Measurements from ENCODE around the gene CELF5. TPM values are rescaled to one million over a fixed set of nuclear protein-coding genes. Genes with fewer than 3 reads are reported as not detected.
A peak's percentile ranks its signal among the peaks of the same experiment; 100 is the strongest.

The CELF5 gene
- total and polyA plus RNA-seq, 9 donors: 0.09 to 1.6 (median 0.69) TPM

DNA sequence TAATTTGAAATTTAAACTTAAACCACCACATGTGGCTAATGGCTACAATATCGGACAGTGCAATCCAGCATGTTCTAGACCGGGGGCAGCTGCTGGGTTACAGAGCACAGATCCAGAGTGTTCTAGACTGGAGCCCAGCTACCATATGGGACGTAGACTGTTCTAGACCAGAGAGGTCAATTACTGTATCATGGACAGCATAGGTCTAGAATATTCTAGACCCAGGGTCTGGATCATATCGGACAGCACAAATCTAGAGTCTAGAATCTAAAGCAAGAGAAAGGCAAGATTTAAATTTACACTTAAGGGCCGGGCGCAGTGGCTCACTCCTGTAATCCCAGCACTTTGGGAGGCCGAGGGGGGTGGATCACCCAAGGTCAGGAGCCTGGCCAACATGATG is 37.9 kb downstream of the CELF5 start:
- 93% methylated on average over 4 of the region's 7 CpGs for WGBS (ENCODE audit: insufficient coverage)
- H3K27me3 ChIP-seq (ENCODE audit: control insufficient read depth, insufficient read depth, low read length): peaks cover 7% of the 10 kb centered on the region

DNA sequence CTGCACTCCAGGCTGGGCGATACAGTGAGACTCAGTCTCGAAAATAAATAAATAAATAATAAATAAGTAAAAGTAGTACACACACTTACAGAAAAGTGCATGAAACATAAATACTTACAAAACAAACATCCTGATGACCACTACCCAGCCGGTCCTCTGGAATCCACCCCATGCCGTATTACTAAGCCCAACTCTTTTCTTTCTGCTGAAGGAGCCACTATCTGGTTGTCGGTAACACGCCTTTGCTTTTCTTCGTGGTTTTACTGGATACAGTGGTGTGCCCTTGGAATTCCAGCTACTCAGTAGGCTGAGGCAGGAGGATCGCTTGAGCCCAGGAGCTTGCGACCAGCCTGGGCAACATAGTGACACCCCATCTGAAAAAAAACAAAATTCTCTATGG is 39.4 kb downstream of the CELF5 start:
- H3K27me3 ChIP-seq (ENCODE audit: control insufficient read depth, insufficient read depth, low read length): peaks cover 15% of the 10 kb centered on the region
- 96% methylated on average over 5 of the region's 9 CpGs for WGBS (ENCODE audit: insufficient coverage)
- no peak for DNase-seq

More for the DNA sequence above, 37.9 kb downstream of the CELF5 start:
- no peak overlapping the region for H3K4me3 ChIP-seq (ENCODE audit: low read length)
- no peaks in the 10 kb centered on the region for H3K36me3 ChIP-seq (ENCODE audit: control insufficient read depth, insufficient read depth, low read length)
- peaks cover 1% of the 10 kb centered on the region for H3K4me1 ChIP-seq (ENCODE audit: control insufficient read depth, insufficient read depth, low read length)
- H3K9me3 ChIP-seq (replicated peaks; ENCODE audit: control insufficient read depth, low read depth, low read length): no peaks in the 10 kb centered on the region
- no peak for DNase-seq
- H3K27ac ChIP-seq (ENCODE audit: low read length): no peak overlapping the region

GRCh38 chr19:3265432-3265831 is 41.0 kb downstream of the CELF5 start:
- H3K4me1 ChIP-seq (ENCODE audit: control insufficient read depth, insufficient read depth, low read length): peaks cover 3% of the 10 kb centered on the region
- no peaks in the 10 kb centered on the region for H3K36me3 ChIP-seq (ENCODE audit: control insufficient read depth, insufficient read depth, low read length)
- WGBS (ENCODE audit: insufficient coverage): 40% methylated on average over 2 of the region's 6 CpGs
- H3K4me3 ChIP-seq (ENCODE audit: low read length): no peak overlapping the region
- H3K9me3 ChIP-seq (replicated peaks; ENCODE audit: control insufficient read depth, low read depth, low read length): no peaks in the 10 kb centered on the region
- peaks cover 29% of the 10 kb centered on the region for H3K27me3 ChIP-seq (ENCODE audit: control insufficient read depth, insufficient read depth, low read length)
- no peak overlapping the region for H3K27ac ChIP-seq (ENCODE audit: low read length)
- no peak for DNase-seq

More for the DNA sequence above, 39.4 kb downstream of the CELF5 start:
- H3K9me3 ChIP-seq (replicated peaks; ENCODE audit: control insufficient read depth, low read depth, low read length): no peaks in the 10 kb centered on the region
- no peak overlapping the region for H3K4me3 ChIP-seq (ENCODE audit: low read length)
- no peak overlapping the region for H3K27ac ChIP-seq (ENCODE audit: low read length)
- H3K36me3 ChIP-seq (ENCODE audit: control insufficient read depth, insufficient read depth, low read length): no peaks in the 10 kb centered on the region
- peaks cover 3% of the 10 kb centered on the region for H3K4me1 ChIP-seq (ENCODE audit: control insufficient read depth, insufficient read depth, low read length)

- no peaks in the 10 kb centered on the region for H3K36me3 ChIP-seq (ENCODE audit: control insufficient read depth, insufficient read depth, low read length)
- H3K27ac ChIP-seq (ENCODE audit: low read length): no peak overlapping the region
- no peak overlapping the region for H3K4me3 ChIP-seq (ENCODE audit: low read length)
- H3K27me3 ChIP-seq (ENCODE audit: control insufficient read depth, insufficient read depth, low read length): peaks cover 33% of the 10 kb centered on the region
- no peak for DNase-seq
- no peaks in the 10 kb centered on the region for H3K9me3 ChIP-seq (replicated peaks; ENCODE audit: control insufficient read depth, low read depth, low read length)
- WGBS (ENCODE audit: insufficient coverage): 83% methylated on average over 8 of the region's 19 CpGs
- H3K4me1 ChIP-seq (ENCODE audit: control insufficient read depth, insufficient read depth, low read length): peaks cover 3% of the 10 kb centered on the region
These were observed 41.7 kb downstream of the CELF5 start for GRCh38 chr19:3266092-3266693.

DNA sequence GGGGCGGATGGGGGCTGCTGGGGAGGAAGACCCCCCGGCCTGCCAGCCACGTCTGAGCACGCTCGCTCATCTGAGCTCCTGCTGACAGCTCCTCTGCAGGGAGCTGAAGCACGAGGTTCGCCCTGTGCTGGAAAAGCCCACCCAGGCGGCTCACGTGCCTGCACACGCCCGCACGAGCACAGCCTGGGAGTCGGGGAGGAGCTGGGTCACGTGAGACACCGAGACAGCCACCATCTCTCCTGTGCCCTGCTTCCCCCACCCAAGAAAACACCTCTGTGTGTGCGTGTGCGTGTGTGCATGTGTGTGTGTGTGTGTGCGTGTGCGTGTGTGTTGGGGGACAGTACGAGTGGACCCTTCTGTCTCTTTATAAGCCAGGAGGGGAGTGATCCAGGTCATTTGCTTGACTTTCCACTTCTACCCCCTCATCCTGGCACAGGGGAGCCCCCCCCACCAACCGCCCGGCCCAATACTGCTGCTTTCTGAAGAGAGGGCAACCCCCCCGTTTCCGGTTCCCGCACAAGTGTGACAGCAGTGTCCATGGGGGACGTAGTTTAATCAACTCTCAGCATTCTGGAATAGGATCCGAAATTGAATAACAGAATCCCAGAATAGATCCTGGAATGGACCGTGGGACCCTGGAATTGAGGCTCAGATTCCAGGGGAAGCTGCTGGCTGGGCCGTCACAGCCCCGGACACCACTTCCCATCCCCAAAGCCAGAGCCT is 42.5 kb downstream of the CELF5 start:
- WGBS (ENCODE audit: insufficient coverage): 35% methylated on average over 16 of the region's 30 CpGs
- peak; percentile 61 for DNase-seq
- Histone ChIP-seq H3K27me3 (ENCODE audit: control insufficient read depth, insufficient read depth, low read length) (peaks cover 38% of the 10 kb centered on the region), H3K27ac (ENCODE audit: low read length) (no peak overlapping the region), H3K36me3 (ENCODE audit: control insufficient read depth, insufficient read depth, low read length) (no peaks in the 10 kb centered on the region), H3K9me3 (replicated peaks; ENCODE audit: control insufficient read depth, low read depth, low read length) (no peaks in the 10 kb centered on the region), H3K4me1 (ENCODE audit: control insufficient read depth, insufficient read depth, low read length) (peaks cover 3% of the 10 kb centered on the region), H3K4me3 (ENCODE audit: low read length) (no peak overlapping the region)

- WGBS (ENCODE audit: insufficient coverage): 88% methylated on average over 14 of the region's 15 CpGs
These were observed 43.9 kb downstream of the CELF5 start for GRCh38 chr19:3268326-3268725.

DNA sequence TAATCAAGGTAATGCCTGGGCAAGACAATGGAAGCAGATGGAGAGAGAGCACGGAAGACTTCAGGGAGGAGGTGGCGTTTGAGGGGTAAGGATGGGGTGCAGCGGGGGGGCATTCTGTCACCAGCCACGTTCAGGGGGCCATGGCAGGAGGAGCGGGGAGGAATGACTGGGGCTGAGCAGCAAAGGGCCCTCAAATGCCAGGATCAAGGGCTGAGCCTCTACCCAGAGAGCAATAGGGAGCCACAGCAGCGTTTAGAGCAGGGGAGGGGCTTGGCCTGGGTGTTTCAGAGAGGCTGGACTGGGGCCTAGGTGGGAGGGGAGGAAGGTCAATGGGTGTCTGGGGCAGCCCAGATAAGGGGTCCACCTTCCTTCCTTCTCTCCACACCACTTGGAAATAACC is 44.3 kb downstream of the CELF5 start:
- Histone ChIP-seq H3K36me3 (ENCODE audit: control insufficient read depth, insufficient read depth, low read length) (no peaks in the 10 kb centered on the region), H3K9me3 (replicated peaks; ENCODE audit: control insufficient read depth, low read depth, low read length) (peaks cover 6% of the 10 kb centered on the region), H3K4me1 (ENCODE audit: control insufficient read depth, insufficient read depth, low read length) (peaks cover 3% of the 10 kb centered on the region), H3K4me3 (ENCODE audit: low read length) (no peak overlapping the region), H3K27me3 (ENCODE audit: control insufficient read depth, insufficient read depth, low read length) (peaks cover 51% of the 10 kb centered on the region), H3K27ac (ENCODE audit: low read length) (no peak overlapping the region)
- WGBS (ENCODE audit: insufficient coverage): 80% methylated on average over 5 of the region's 6 CpGs
- DNase-seq: no peak

More at GRCh38 chr19:3268326-3268725, 43.9 kb downstream of the CELF5 start:
- Histone ChIP-seq H3K4me1 (ENCODE audit: control insufficient read depth, insufficient read depth, low read length) (peaks cover 3% of the 10 kb centered on the region), H3K36me3 (ENCODE audit: control insufficient read depth, insufficient read depth, low read length) (no peaks in the 10 kb centered on the region), H3K4me3 (ENCODE audit: low read length) (no peak overlapping the region), H3K27ac (ENCODE audit: low read length) (no peak overlapping the region), H3K27me3 (ENCODE audit: control insufficient read depth, insufficient read depth, low read length) (peaks cover 47% of the 10 kb centered on the region), H3K9me3 (replicated peaks; ENCODE audit: control insufficient read depth, low read depth, low read length) (peaks cover 6% of the 10 kb centered on the region)
- DNase-seq: no peak

GRCh38 chr19:3269916-3270671 is 45.6 kb downstream of the CELF5 start:
- peak; percentile 58 for DNase-seq
- Histone ChIP-seq H3K4me1 (ENCODE audit: control insufficient read depth, insufficient read depth, low read length) (peaks cover 3% of the 10 kb centered on the region), H3K27ac (ENCODE audit: low read length) (no peak overlapping the region), H3K27me3 (ENCODE audit: control insufficient read depth, insufficient read depth, low read length) (peaks cover 64% of the 10 kb centered on the region), H3K9me3 (replicated peaks; ENCODE audit: control insufficient read depth, low read depth, low read length) (peaks cover 6% of the 10 kb centered on the region), H3K36me3 (ENCODE audit: control insufficient read depth, insufficient read depth, low read length) (no peaks in the 10 kb centered on the region), H3K4me3 (ENCODE audit: low read length) (no peak overlapping the region)
- 6% methylated on average over 36 of the region's 47 CpGs for WGBS (ENCODE audit: insufficient coverage)

DNA sequence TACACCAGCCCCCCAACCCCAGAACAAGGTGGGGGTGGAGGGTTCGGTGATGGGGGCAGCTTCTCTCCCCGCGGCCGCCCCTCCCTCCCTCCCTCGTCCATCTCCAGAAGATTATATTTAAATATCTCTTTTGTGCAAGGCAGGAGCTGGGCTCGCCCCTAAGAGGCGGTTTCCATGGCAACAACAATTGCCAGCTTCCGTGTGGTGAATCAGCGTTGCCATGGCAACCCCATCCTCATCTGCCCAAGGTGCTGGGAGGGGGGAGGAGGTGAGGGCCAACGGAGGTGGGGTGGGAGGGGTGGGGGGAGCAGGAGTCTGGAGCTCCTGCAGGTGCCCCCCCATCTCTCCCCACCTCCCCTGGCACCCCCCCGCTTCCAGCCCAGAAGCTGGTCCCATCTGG is 46.4 kb downstream of the CELF5 start:
- Histone ChIP-seq H3K4me3 (ENCODE audit: low read length) (no peak overlapping the region), H3K36me3 (ENCODE audit: control insufficient read depth, insufficient read depth, low read length) (no peaks in the 10 kb centered on the region), H3K27me3 (ENCODE audit: control insufficient read depth, insufficient read depth, low read length) (peaks cover 69% of the 10 kb centered on the region), H3K4me1 (ENCODE audit: control insufficient read depth, insufficient read depth, low read length) (peaks cover 5% of the 10 kb centered on the region), H3K9me3 (replicated peaks; ENCODE audit: control insufficient read depth, low read depth, low read length) (peaks cover 6% of the 10 kb centered on the region), H3K27ac (ENCODE audit: low read length) (no peak overlapping the region)
- no CpG with 5 or more reads among the region's 11 CpGs for WGBS (ENCODE audit: insufficient coverage)
- peak; percentile 32 for DNase-seq

- H3K4me1 ChIP-seq (ENCODE audit: control insufficient read depth, insufficient read depth, low read length): peaks cover 3% of the 10 kb centered on the region
- peak; percentile 48 for DNase-seq
- H3K27me3 ChIP-seq (ENCODE audit: control insufficient read depth, insufficient read depth, low read length): peaks cover 65% of the 10 kb centered on the region
- no peak overlapping the region for H3K27ac ChIP-seq (ENCODE audit: low read length)
- no peak overlapping the region for H3K4me3 ChIP-seq (ENCODE audit: low read length)
- H3K9me3 ChIP-seq (replicated peaks; ENCODE audit: control insufficient read depth, low read depth, low read length): peaks cover 6% of the 10 kb centered on the region
- WGBS (ENCODE audit: insufficient coverage): no CpG with 5 or more reads among the region's 4 CpGs
- H3K36me3 ChIP-seq (ENCODE audit: control insufficient read depth, insufficient read depth, low read length): no peaks in the 10 kb centered on the region
These were observed 48.0 kb downstream of the CELF5 start for GRCh38 chr19:3272401-3272931.

Data from muscle of leg (tissue), 11 donors.